ENCODE measurements around the gene TTC28. TPM values are rescaled to one million over a fixed set of nuclear protein-coding genes. Genes with fewer than 3 reads are reported as not detected.

TTC28 gene
- total RNA-seq, 1 donor from 2014 or later = 16.4 TPM

GRCh38 chr22:28129319-28129962, 550.2 kb downstream of the TTC28 start:
- intact Hi-C loops (cut with micrococcal nuclease) = no loop called here
- DNase-seq = no peak
- Histone ChIP-seq H3K4me3 (no peak overlapping the region), H3K9me3 (replicated peaks) (no peaks in the 10 kb centered on the region), H3K27me3 (ENCODE audit: low read depth) (no peaks in the 10 kb centered on the region), H3K4me1 (no peaks in the 10 kb centered on the region), H3K36me3 (no peaks in the 10 kb centered on the region), H3K27ac (replicated peaks) (no peak overlapping the region)
- TF ChIP-seq, protein P1, sequence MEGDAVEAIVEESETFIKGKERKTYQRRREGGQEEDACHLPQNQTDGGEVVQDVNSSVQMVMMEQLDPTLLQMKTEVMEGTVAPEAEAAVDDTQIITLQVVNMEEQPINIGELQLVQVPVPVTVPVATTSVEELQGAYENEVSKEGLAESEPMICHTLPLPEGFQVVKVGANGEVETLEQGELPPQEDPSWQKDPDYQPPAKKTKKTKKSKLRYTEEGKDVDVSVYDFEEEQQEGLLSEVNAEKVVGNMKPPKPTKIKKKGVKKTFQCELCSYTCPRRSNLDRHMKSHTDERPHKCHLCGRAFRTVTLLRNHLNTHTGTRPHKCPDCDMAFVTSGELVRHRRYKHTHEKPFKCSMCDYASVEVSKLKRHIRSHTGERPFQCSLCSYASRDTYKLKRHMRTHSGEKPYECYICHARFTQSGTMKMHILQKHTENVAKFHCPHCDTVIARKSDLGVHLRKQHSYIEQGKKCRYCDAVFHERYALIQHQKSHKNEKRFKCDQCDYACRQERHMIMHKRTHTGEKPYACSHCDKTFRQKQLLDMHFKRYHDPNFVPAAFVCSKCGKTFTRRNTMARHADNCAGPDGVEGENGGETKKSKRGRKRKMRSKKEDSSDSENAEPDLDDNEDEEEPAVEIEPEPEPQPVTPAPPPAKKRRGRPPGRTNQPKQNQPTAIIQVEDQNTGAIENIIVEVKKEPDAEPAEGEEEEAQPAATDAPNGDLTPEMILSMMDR (IDR thresholded peaks at IDR 0.05; ENCODE audit: borderline replicate concordance) = no peak

GRCh38 chr22:28128827-28129226, 550.8 kb downstream of the TTC28 start:
- no peak overlapping the region for H3K27ac ChIP-seq (replicated peaks)
- no peaks in the 10 kb centered on the region for H3K9me3 ChIP-seq (replicated peaks)
- H3K4me1 ChIP-seq = no peaks in the 10 kb centered on the region
- DNase-seq = no peak
- H3K4me3 ChIP-seq = no peak overlapping the region
- intact Hi-C loops (cut with micrococcal nuclease) = no loop called here
- H3K36me3 ChIP-seq = no peaks in the 10 kb centered on the region
- no peaks in the 10 kb centered on the region for H3K27me3 ChIP-seq (ENCODE audit: low read depth)
- TF ChIP-seq, protein P1 (IDR thresholded peaks at IDR 0.05; ENCODE audit: borderline replicate concordance) = no peak

- DNase-seq = no peak
- no peak overlapping the region for H3K4me3 ChIP-seq
- no peaks in the 10 kb centered on the region for H3K9me3 ChIP-seq (replicated peaks)
- H3K27ac ChIP-seq (replicated peaks) = no peak overlapping the region
- H3K27me3 ChIP-seq (ENCODE audit: low read depth) = no peaks in the 10 kb centered on the region
- TF ChIP-seq, protein P1 (IDR thresholded peaks at IDR 0.05; ENCODE audit: borderline replicate concordance) = no peak
- intact Hi-C loops (cut with micrococcal nuclease) = no loop called here
- peaks cover 9% of the 10 kb centered on the region for H3K4me1 ChIP-seq
- no peaks in the 10 kb centered on the region for H3K36me3 ChIP-seq
Measured at GRCh38 chr22:28125799-28126198, 553.8 kb downstream of the TTC28 start.

DNA sequence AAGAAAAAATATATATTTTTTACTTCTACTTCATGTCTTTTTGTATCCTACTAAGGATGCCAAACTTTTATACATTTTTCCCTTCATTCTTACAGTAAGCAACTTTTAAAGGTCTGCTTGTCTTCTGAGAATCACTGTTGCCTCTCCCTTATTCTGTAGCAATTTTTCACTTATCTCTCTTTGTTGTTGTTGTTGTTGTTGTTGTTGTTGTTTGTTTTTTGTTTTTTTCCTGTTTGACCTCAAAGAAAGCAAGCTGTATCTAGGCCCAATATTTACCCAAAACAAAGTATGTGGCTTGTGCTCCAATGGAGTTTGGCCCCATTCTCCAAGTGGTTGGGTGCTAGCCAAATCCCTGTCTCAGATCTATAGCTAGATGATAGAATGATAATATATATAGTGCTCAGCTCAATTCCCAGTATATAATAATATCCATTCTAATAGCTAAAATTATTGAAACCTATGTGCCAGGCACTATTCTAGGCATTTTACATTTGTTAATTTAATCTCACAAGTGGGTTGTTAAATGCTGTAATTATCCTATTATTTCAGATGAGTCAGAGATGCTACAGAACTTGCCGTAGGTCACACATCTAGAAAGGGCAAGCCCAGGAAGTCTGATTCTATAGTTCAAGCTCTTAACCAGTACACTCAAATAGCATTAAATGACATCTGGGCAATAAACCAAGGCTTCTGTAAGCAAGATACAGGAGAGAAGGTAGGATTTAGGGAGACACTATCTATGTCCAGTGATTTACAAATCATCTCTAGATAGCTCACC, 555.5 kb downstream of the TTC28 start:
- Histone ChIP-seq H3K27me3 (ENCODE audit: low read depth) (no peaks in the 10 kb centered on the region), H3K4me3 (no peak overlapping the region), H3K4me1 (peaks cover 21% of the 10 kb centered on the region), H3K36me3 (no peaks in the 10 kb centered on the region), H3K27ac (replicated peaks) (no peak overlapping the region), H3K9me3 (replicated peaks) (no peaks in the 10 kb centered on the region)
- TF ChIP-seq, protein P1 (IDR thresholded peaks at IDR 0.05; ENCODE audit: borderline replicate concordance) = no peak
- no peak for DNase-seq
- intact Hi-C loops (cut with micrococcal nuclease) = no loop called here

GRCh38 chr22:28120691-28121592, 558.7 kb downstream of the TTC28 start:
- Histone ChIP-seq H3K36me3 (no peaks in the 10 kb centered on the region), H3K27ac (replicated peaks) (peak overlapping the region; percentile 2), H3K27me3 (ENCODE audit: low read depth) (no peaks in the 10 kb centered on the region), H3K4me1 (peaks cover 40% of the 10 kb centered on the region), H3K9me3 (replicated peaks) (no peaks in the 10 kb centered on the region), H3K4me3 (no peak overlapping the region)
- DNase-seq = no peak
- TF ChIP-seq, protein P1 (IDR thresholded peaks at IDR 0.05; ENCODE audit: borderline replicate concordance) = no peak
- intact Hi-C loops (cut with micrococcal nuclease) = no loop called here

All from left ventricle myocardium inferior (tissue), 1 donor.